Mesenchymal stem cell (in vitro differentiated cells and primary cell): Measurements from ENCODE around the gene FNBP1.

Experiments used
- DNase-seq: peaks from one replicate; pipeline ENCODE4 v3.0.0-alpha.2; 2013
- H2AFZ ChIP-seq: one replicate; pipeline ENCODE4 v1.6.1; 2013; ENCODE audit warnings: low read depth, mild to moderate bottlenecking, control low read depth, inconsistent platforms, low read length, moderate library complexity
- H2AK5ac ChIP-seq: 2 replicates; pipeline ENCODE4 v1.6.1; 2013; ENCODE audit warnings: low read length, moderate library complexity, mild to moderate bottlenecking, inconsistent platforms; ENCODE audit not compliant: severe bottlenecking
- H2BK120ac ChIP-seq: one replicate; pipeline ENCODE4 v1.6.1; 2013; ENCODE audit warnings: low read depth, mild to moderate bottlenecking, inconsistent platforms, low read length, moderate library complexity
- H2BK12ac ChIP-seq, 2 experiments: one replicate each; pipeline ENCODE4 v1.6.1; 2013; ENCODE audit warnings: inconsistent platforms in 2 of 2, low read length in 2 of 2, mild to moderate bottlenecking in 2 of 2, moderate library complexity in 2 of 2, control low read depth in 1 of 2
- H2BK15ac ChIP-seq: one replicate; pipeline ENCODE4 v1.6.1; 2013; ENCODE audit warnings: mild to moderate bottlenecking, low read depth, inconsistent platforms; ENCODE audit not compliant: poor library complexity, severe bottlenecking
- H2BK5ac ChIP-seq: 2 replicates; pipeline ENCODE4 v1.6.1; 2013; ENCODE audit warnings: low read depth, mild to moderate bottlenecking, low read length, control low read depth, inconsistent platforms; ENCODE audit not compliant: poor library complexity, severe bottlenecking
- H3K14ac ChIP-seq, 2 experiments: one replicate each; pipeline ENCODE4 v1.6.1; 2013; ENCODE audit warnings: inconsistent platforms in 2 of 2, low read length in 2 of 2, control low read depth in 1 of 2, mild to moderate bottlenecking in 1 of 2, moderate library complexity in 1 of 2
- H3K18ac ChIP-seq, 2 experiments: one replicate each; pipeline ENCODE4 v1.6.1; 2013; ENCODE audit warnings: inconsistent platforms in 2 of 2, low read length in 2 of 2, control low read depth in 1 of 2, low read depth in 1 of 2, mild to moderate bottlenecking in 1 of 2
- H3K23ac ChIP-seq, 2 experiments: one replicate each; pipeline ENCODE4 v1.6.1; 2013; ENCODE audit warnings: inconsistent platforms in 2 of 2, low read length in 2 of 2, mild to moderate bottlenecking in 2 of 2, moderate library complexity in 2 of 2, control low read depth in 1 of 2
- H3K27ac ChIP-seq: 2 replicates; pipeline ENCODE4 v1.5.1; 2013; ENCODE audit warnings: mild to moderate bottlenecking, moderate library complexity, low read length, control low read depth, inconsistent platforms; ENCODE audit not compliant: poor library complexity, severe bottlenecking
- H3K27me3 ChIP-seq, 2 experiments: 2 replicates each; pipeline versions ENCODE4 v1.6.1 to v1.7.0; 2013; ENCODE audit warnings: low read length in 2 of 2, mild to moderate bottlenecking in 2 of 2, moderate library complexity in 2 of 2, control low read depth in 1 of 2, inconsistent platforms in 1 of 2; ENCODE audit not compliant: control insufficient read depth in 1 of 2, insufficient read depth in 1 of 2
- H3K36me3 ChIP-seq, 2 experiments: 2 replicates each; pipeline versions ENCODE4 v1.6.1 to v1.7.0; 2013; ENCODE audit warnings: low read length in 2 of 2, control low read depth in 1 of 2, inconsistent platforms in 1 of 2, low read depth in 1 of 2, mild to moderate bottlenecking in 1 of 2; ENCODE audit not compliant: insufficient read depth in 2 of 2, control insufficient read depth in 1 of 2
- H3K4ac ChIP-seq, 2 experiments: one replicate each; pipeline ENCODE4 v1.6.1; 2013; ENCODE audit warnings: inconsistent platforms in 2 of 2, low read length in 2 of 2, mild to moderate bottlenecking in 2 of 2, moderate library complexity in 2 of 2, control low read depth in 1 of 2, low read depth in 1 of 2
- H3K4me1 ChIP-seq: 2 replicates; pipeline ENCODE4 v1.6.1; 2013; ENCODE audit warnings: low read depth, low read length, control low read depth; ENCODE audit not compliant: control insufficient read depth, insufficient read depth
- H3K4me2 ChIP-seq: 2 replicates; pipeline ENCODE4 v1.6.1; 2013; ENCODE audit warnings: low read length, mild to moderate bottlenecking, inconsistent platforms; ENCODE audit not compliant: poor library complexity, severe bottlenecking
- H3K4me3 ChIP-seq, 2 experiments: 2 replicates each; pipeline versions ENCODE4 v1.5.1 to v1.7.0; 2013; ENCODE audit warnings: low read length in 2 of 2, mild to moderate bottlenecking in 2 of 2, control low read depth in 1 of 2, low read depth in 1 of 2; ENCODE audit not compliant: insufficient read depth in 1 of 2
- H3K79me1 ChIP-seq: replicated peaks from 2 replicates; pipeline ENCODE4 v1.6.1; 2013; ENCODE audit warnings: mild to moderate bottlenecking, control low read depth, low read length, inconsistent platforms; ENCODE audit not compliant: poor library complexity, severe bottlenecking
- H3K9ac ChIP-seq: 2 replicates; pipeline ENCODE4 v1.7.0; 2013; ENCODE audit warnings: mild to moderate bottlenecking, low read length, moderate library complexity
- H3K9me3 ChIP-seq: 2 replicates; pipeline ENCODE4 v1.7.0; 2013; ENCODE audit warnings: mild to moderate bottlenecking, low read length; ENCODE audit not compliant: control insufficient read depth
- H4K8ac ChIP-seq: one replicate; pipeline ENCODE4 v1.6.1; 2013; ENCODE audit warnings: inconsistent platforms, mild to moderate bottlenecking, low read length, moderate library complexity
- H4K91ac ChIP-seq: one replicate; pipeline ENCODE4 v1.6.1; 2013; ENCODE audit warnings: mild to moderate bottlenecking, low read length, inconsistent platforms
- WGBS: methylation state at CpG from one replicate; pipeline ENCODE4 v1.1.7; 2013; ENCODE audit warnings: mixed read lengths; 5-methylcytosine and 5-hydroxymethylcytosine counted together

The FNBP1 gene

GRCh38 chr9:129858167-129858962 is 184.6 kb downstream of the FNBP1 start:
- H3K9me3 ChIP-seq: no peaks in the 10 kb centered on the region
- peaks cover 52 to 80% of the 10 kb centered on the region in 2 experiments for H3K36me3 ChIP-seq
- peaks cover 13% of the 10 kb centered on the region for H3K4me1 ChIP-seq
- H2BK5ac ChIP-seq: no peak overlapping the region
- H2BK15ac ChIP-seq: no peak overlapping the region
- DNase-seq: no peak
- no peak overlapping the region for H3K18ac ChIP-seq
- H3K27ac ChIP-seq: no peak overlapping the region
- WGBS: 89% methylated on average over 11 of the region's 11 CpGs
- H2BK120ac ChIP-seq: no peak overlapping the region
- H2BK12ac ChIP-seq: no peak overlapping the region
- H3K4ac ChIP-seq: no peak overlapping the region
- no peak overlapping the region for H2AFZ ChIP-seq
- no peak overlapping the region for H3K4me3 ChIP-seq
- H3K9ac ChIP-seq: no peak overlapping the region
- H4K8ac ChIP-seq: no peak overlapping the region
- H3K79me1 ChIP-seq: no peaks in the 10 kb centered on the region
- no peaks in the 10 kb centered on the region for H3K27me3 ChIP-seq
- H3K4me2 ChIP-seq: no peak overlapping the region
- no peak overlapping the region for H2AK5ac ChIP-seq
- no peak overlapping the region for H3K23ac ChIP-seq
- no peak overlapping the region for H4K91ac ChIP-seq
- no peak overlapping the region for H3K14ac ChIP-seq

GRCh38 chr9:129857207-129857606 is 185.8 kb downstream of the FNBP1 start:
- Histone ChIP-seq H3K4me2 (no peak overlapping the region), H2BK5ac (no peak overlapping the region), H3K18ac (no peak overlapping the region), H3K27ac (no peak overlapping the region), H2BK15ac (no peak overlapping the region), H2BK120ac (no peak overlapping the region), H2AFZ (no peak overlapping the region), H3K36me3 (peaks cover 61 to 86% of the 10 kb centered on the region in 2 experiments), H4K91ac (no peak overlapping the region), H4K8ac (no peak overlapping the region), H3K27me3 (no peaks in the 10 kb centered on the region), H3K9ac (no peak overlapping the region), H3K4me3 (no peak overlapping the region), H3K14ac (no peak overlapping the region), H3K23ac (no peak overlapping the region), H3K4me1 (peaks cover 8% of the 10 kb centered on the region), H3K4ac (no peak overlapping the region), H2AK5ac (no peak overlapping the region), H3K9me3 (no peaks in the 10 kb centered on the region), H3K79me1 (no peaks in the 10 kb centered on the region), H2BK12ac (no peak overlapping the region)
- no peak for DNase-seq
- 93% methylated on average over 7 of the region's 7 CpGs for WGBS

GRCh38 chr9:129854588-129855110 is 188.3 kb downstream of the FNBP1 start:
- Histone ChIP-seq H3K14ac (no peak overlapping the region), H2AFZ (no peak overlapping the region), H4K91ac (no peak overlapping the region), H3K9ac (no peak overlapping the region), H3K4me2 (no peak overlapping the region), H3K27me3 (no peaks in the 10 kb centered on the region), H4K8ac (no peak overlapping the region), H3K4me3 (no peak overlapping the region), H3K18ac (no peak overlapping the region), H3K4ac (no peak overlapping the region), H3K36me3 (peaks cover 58 to 92% of the 10 kb centered on the region in 2 experiments), H2BK15ac (no peak overlapping the region), H3K23ac (no peak overlapping the region), H3K4me1 (peaks cover 4% of the 10 kb centered on the region), H3K79me1 (no peaks in the 10 kb centered on the region), H2BK120ac (no peak overlapping the region), H2BK12ac (no peak overlapping the region), H3K27ac (no peak overlapping the region), H2AK5ac (no peak overlapping the region), H2BK5ac (no peak overlapping the region), H3K9me3 (no peaks in the 10 kb centered on the region)
- DNase-seq: no peak
- WGBS: 97% methylated on average over 4 of the region's 4 CpGs

GRCh38 chr9:129853614-129854013 is 189.4 kb downstream of the FNBP1 start:
- Histone ChIP-seq H3K9me3 (no peaks in the 10 kb centered on the region), H2AFZ (no peak overlapping the region), H3K27ac (no peak overlapping the region), H3K9ac (no peak overlapping the region), H3K27me3 (no peaks in the 10 kb centered on the region), H3K4ac (no peak overlapping the region), H2BK120ac (no peak overlapping the region), H3K4me3 (no peak overlapping the region), H3K14ac (no peak overlapping the region), H2BK12ac (no peak overlapping the region), H4K91ac (no peak overlapping the region), H4K8ac (no peak overlapping the region), H3K4me1 (peaks cover 4% of the 10 kb centered on the region), H3K79me1 (peaks cover 2% of the 10 kb centered on the region), H3K4me2 (no peak overlapping the region), H3K18ac (no peak overlapping the region), H3K23ac (no peak overlapping the region), H3K36me3 (peaks cover 58 to 87% of the 10 kb centered on the region in 2 experiments), H2BK15ac (no peak overlapping the region), H2BK5ac (no peak overlapping the region), H2AK5ac (no peak overlapping the region)
- 66% methylated on average over 3 of the region's 3 CpGs for WGBS
- no peak for DNase-seq
